Transverse colon (tissue), 4 donors: Measurements from ENCODE around the gene CD70. TPM values are rescaled to one million over a fixed set of nuclear protein-coding genes. Genes with fewer than 3 reads are reported as not detected.

Source experiments
- DNase-seq: peaks from one replicate; pipeline ENCODE4 v3.0.0-alpha.2; 2019
- H3K27ac ChIP-seq, 4 donors: fragments of 200-600 bp; sonication (generic); 2 replicates each; pipeline ENCODE4 v1.5.1; 2016 to 2018; ENCODE audit warnings: inconsistent platforms in 4 of 4
- H3K27me3 ChIP-seq: fragments of 200-600 bp; sonication (generic); 2 replicates; pipeline ENCODE4 v1.5.1; 2017; ENCODE audit warnings: inconsistent platforms
- H3K36me3 ChIP-seq, 4 donors: fragments of 200-600 bp; sonication (generic); 2 replicates each; pipeline ENCODE4 v1.5.1; 2017 to 2019; ENCODE audit warnings: inconsistent platforms in 4 of 4
- H3K4me1 ChIP-seq, 4 donors: fragments of 200-600 bp; sonication (generic); 2 replicates each; pipeline ENCODE4 v1.5.1; 2017 to 2020; ENCODE audit warnings: inconsistent platforms in 4 of 4
- H3K4me3 ChIP-seq, 4 donors: fragments of 200-600 bp; sonication (generic); 1 replicate in 1 of 4; 2 replicates in 3 of 4; pipeline versions ENCODE4 v1.5.1 to v1.6.1; 2017 to 2019; ENCODE audit warnings: inconsistent platforms in 4 of 4
- H3K9me3 ChIP-seq, 2 donors: fragments of 200-600 bp; sonication (generic); 2 replicates each; pipeline ENCODE4 v1.5.1; 2017 to 2019; ENCODE audit warnings: inconsistent platforms in 2 of 2
- CTCF ChIP-seq, 5 experiments: fragments of 200-600 bp in 3 of 5; fragments of 450-650 bp in 2 of 5; sonication (generic) in 3 of 5; IDR thresholded peaks; 1 replicate in 2 of 5; 2 replicates in 3 of 5; pipeline ENCODE4 v1.5.1; 2016 to 2017; ENCODE audit warnings: antibody characterized with exemption in 5 of 5, inconsistent platforms in 3 of 5, mild to moderate bottlenecking in 2 of 5, moderate library complexity in 1 of 5
- EP300 ChIP-seq: sonication (generic); formaldehyde crosslinking; IDR thresholded peaks from one replicate; pipeline ENCODE4 v1.6.1; 2017; ENCODE audit warnings: antibody characterized with exemption, low read depth
- POLR2A ChIP-seq: fragments of 450-650 bp; IDR thresholded peaks from one replicate; pipeline ENCODE4 v1.6.1; 2016; ENCODE audit warnings: antibody characterized with exemption, mild to moderate bottlenecking, moderate library complexity
- POLR2AphosphoS5 ChIP-seq, 3 donors: sonication (generic); formaldehyde crosslinking; IDR thresholded peaks; one replicate each; pipeline ENCODE4 v1.6.1; 2016; ENCODE audit warnings: antibody characterized with exemption in 3 of 3
- WGBS, 2 donors: methylation state at CpG; one replicate each; pipeline ENCODE4 v1.1.5; 2018; ENCODE audit warnings: low coverage in 1 of 2; 5-methylcytosine and 5-hydroxymethylcytosine counted together
- in situ Hi-C, 4 donors: fragments of 200-750 bp; cut with MboI; loops; one replicate each; pipeline versions ENCODE4 v1.15.0 to v1.15.1; 2017; ENCODE audit warnings: low sequenced_read_pairs in 3 of 4, low pct_ligation_motif_present in 1 of 4, low pct_unique_long_range_greater_than_20kb in 1 of 4
- intact Hi-C: fragments of 100-400 bp; cut with DNase I; formaldehyde crosslinking; loops from one replicate; pipeline ENCODE4 v1.15.1; 2023; ENCODE audit warnings: low total_unique reads
- total RNA-seq, 4 donors: library from RNA; depleted of rRNA; stranded (reverse); fragments of >200 nt; gene quantifications; one replicate each; pipeline ENCODE4 v1.1.0, GENCODE V29; 2016

Gene CD70
- total RNA-seq, 4 donors from 2014 or later: not detected

- no peak for DNase-seq
- Histone ChIP-seq H3K4me1 (peaks cover 0 to 21% (median 13%) of the 10 kb centered on the region in 4 donors), H3K27me3 (peaks cover 8% of the 10 kb centered on the region), H3K27ac (no peak overlapping the region), H3K36me3 (no peaks in the 10 kb centered on the region), H3K9me3 (no peaks in the 10 kb centered on the region), H3K4me3 (no peak overlapping the region)
- no peak for TF ChIP-seq EP300
- no peak for TF ChIP-seq POLR2A
- no peak for TF ChIP-seq CTCF (IDR thresholded peaks at IDR 0.05)
- TF ChIP-seq POLR2AphosphoS5 (IDR thresholded peaks at IDR 0.05): no peak
- 78 to 84% methylated on average over 5 to 7 of the region's 7 CpGs for WGBS, 2 donors
- in situ Hi-C loops (no loop called here), intact Hi-C loops (no loop called here)
Measured at GRCh38 chr19:6579450-6580178, 11.3 kb downstream of the CD70 start.

GRCh38 chr19:6577476-6578125 is 13.3 kb downstream of the CD70 start:
- peaks cover 0 to 21% (median 13%) of the 10 kb centered on the region in 4 donors for H3K4me1 ChIP-seq
- TF ChIP-seq CTCF (IDR thresholded peaks at IDR 0.05): no peak
- no peak for TF ChIP-seq POLR2A
- no peak for TF ChIP-seq POLR2AphosphoS5 (IDR thresholded peaks at IDR 0.05)
- no peaks in the 10 kb centered on the region for H3K9me3 ChIP-seq
- no peaks in the 10 kb centered on the region for H3K36me3 ChIP-seq
- peaks cover under 1% of the 10 kb centered on the region for H3K27me3 ChIP-seq
- no peak overlapping the region for H3K4me3 ChIP-seq
- peak; percentile 25 for DNase-seq
- intact Hi-C loops: no loop called here
- WGBS, 2 donors: 33 to 42% methylated on average over 1 to 5 of the region's 5 CpGs
- H3K27ac ChIP-seq: peak overlapping the region; percentile 10 to 74 (median 64)
- in situ Hi-C loops: no loop called here

- peak; percentile 56 for DNase-seq
- Histone ChIP-seq H3K9me3 (no peaks in the 10 kb centered on the region), H3K27ac (peak overlapping the region; percentile 10 to 74 (median 64)), H3K4me1 (peaks cover 0 to 21% (median 13%) of the 10 kb centered on the region in 4 donors), H3K36me3 (no peaks in the 10 kb centered on the region), H3K4me3 (no peak overlapping the region), H3K27me3 (peaks cover 7% of the 10 kb centered on the region)
- TF ChIP-seq EP300 (no peak), CTCF (IDR thresholded peaks at IDR 0.05) (no peak), POLR2AphosphoS5 (IDR thresholded peaks at IDR 0.05) (no peak), POLR2A (no peak)
- 31 to 49% methylated on average over 2 to 5 of the region's 5 CpGs for WGBS, 2 donors
- in situ Hi-C loops: no loop called here
- intact Hi-C loops: no loop called here
Measured at GRCh38 chr19:6576869-6577475, 14.0 kb downstream of the CD70 start.

GRCh38 chr19:6573350-6573749 is 17.6 kb downstream of the CD70 start:
- H3K4me3 ChIP-seq: no peak overlapping the region
- DNase-seq: no peak
- H3K9me3 ChIP-seq: peaks cover 0 to 8% of the 10 kb centered on the region in 2 donors
- peaks cover 0 to 21% (median 13%) of the 10 kb centered on the region in 4 donors for H3K4me1 ChIP-seq
- in situ Hi-C loops (no loop called here), intact Hi-C loops (no loop called here)
- H3K36me3 ChIP-seq: no peaks in the 10 kb centered on the region
- peaks cover 29% of the 10 kb centered on the region for H3K27me3 ChIP-seq
- H3K27ac ChIP-seq: no peak overlapping the region
- 60 to 100% methylated on average over 1 of the region's 1 CpG for WGBS, 2 donors
- TF ChIP-seq POLR2A (no peak), EP300 (no peak), POLR2AphosphoS5 (IDR thresholded peaks at IDR 0.05) (no peak), CTCF (IDR thresholded peaks at IDR 0.05) (no peak)
